Activated CD4-positive, CD25-positive, alpha-beta regulatory T cell treated with anti-CD3 and anti-CD28 coated beads, Interleukin-2, amount 50 U/mL, for 24 hours (primary cell): Measurements from ENCODE around the gene CAPN15.

Experiments used
- ATAC-seq, 2 donors: fragments of 150-1000 bp; cut with Tn5 transposase; one replicate each; pipeline ENCODE4 v1.10.0; 2021; ENCODE audit warnings: mild to moderate bottlenecking in 1 of 2, moderate library complexity in 1 of 2

CAPN15 gene

DNA sequence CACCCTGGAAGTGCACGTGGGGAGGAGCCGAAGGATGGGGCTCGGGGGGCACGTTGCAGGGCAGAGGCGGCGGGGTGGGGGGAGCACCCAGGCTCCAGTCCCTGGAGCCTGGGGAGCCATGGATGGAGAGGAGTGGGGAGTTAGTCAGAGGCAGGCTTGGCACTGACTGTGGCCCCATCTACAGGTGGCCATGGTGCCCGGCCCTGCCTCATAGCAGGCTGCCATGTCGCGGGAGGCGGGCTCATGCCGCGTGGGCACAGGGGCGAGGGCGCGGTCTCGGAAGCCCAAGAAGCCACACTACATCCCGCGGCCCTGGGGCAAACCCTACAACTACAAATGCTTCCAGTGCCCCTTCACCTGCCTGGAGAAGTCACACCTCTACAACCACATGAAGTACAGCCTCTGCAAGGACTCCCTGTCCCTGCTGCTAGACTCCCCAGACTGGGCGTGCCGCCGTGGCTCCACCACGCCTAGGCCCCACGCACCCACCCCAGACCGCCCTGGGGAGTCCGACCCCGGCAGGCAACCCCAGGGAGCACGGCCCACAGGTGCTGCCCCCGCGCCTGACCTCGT, 35.6 kb downstream of the CAPN15 start:
- no peak for ATAC-seq

GRCh38 chr16:564690-565418, 37.3 kb downstream of the CAPN15 start:
- no peak for ATAC-seq

DNA sequence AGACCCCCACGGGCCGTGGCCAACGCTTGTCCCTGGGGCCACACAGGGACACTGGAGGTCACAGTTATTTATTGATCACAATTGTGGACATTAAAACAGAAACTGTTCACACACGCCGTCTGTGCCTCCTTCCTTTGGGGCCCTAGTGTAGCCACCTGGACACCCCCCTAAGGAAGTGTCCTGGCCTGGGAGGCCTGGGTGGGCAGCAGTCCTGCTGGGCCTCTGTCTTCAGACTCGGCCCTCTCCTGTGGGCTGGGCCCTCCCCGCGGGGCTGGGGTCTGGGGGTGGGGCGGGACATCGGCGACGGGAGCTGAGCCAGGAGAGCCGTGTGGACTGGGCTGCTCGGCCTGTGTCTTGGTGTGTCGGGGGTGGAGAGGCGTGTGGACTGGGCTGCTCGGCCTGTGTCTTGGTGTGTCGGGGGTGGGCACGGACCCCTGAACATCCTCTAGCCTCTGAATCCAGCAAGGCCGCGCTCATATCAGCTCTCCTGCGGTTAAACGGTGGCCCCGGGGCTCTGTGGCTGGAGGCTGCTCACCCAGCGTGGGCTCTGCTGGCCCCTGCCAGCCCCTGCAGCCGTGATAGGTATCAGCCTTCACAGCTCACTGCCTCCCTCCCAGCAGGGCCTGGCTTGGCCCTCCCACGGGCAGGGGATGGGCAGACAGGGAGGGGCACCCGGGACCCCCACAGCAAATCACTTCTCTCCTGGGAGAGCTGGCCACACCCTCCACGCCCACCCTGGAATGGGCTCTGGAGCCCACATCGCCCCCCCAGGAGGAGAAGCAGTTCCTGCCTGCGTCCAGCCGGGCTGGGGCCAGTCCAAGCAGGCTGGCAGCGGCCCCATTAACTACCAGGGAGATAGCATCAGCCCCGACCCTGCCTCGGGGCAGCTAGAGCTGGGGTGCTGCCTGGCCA, 38.2 kb downstream of the CAPN15 start:
- ATAC-seq, result no peak

DNA sequence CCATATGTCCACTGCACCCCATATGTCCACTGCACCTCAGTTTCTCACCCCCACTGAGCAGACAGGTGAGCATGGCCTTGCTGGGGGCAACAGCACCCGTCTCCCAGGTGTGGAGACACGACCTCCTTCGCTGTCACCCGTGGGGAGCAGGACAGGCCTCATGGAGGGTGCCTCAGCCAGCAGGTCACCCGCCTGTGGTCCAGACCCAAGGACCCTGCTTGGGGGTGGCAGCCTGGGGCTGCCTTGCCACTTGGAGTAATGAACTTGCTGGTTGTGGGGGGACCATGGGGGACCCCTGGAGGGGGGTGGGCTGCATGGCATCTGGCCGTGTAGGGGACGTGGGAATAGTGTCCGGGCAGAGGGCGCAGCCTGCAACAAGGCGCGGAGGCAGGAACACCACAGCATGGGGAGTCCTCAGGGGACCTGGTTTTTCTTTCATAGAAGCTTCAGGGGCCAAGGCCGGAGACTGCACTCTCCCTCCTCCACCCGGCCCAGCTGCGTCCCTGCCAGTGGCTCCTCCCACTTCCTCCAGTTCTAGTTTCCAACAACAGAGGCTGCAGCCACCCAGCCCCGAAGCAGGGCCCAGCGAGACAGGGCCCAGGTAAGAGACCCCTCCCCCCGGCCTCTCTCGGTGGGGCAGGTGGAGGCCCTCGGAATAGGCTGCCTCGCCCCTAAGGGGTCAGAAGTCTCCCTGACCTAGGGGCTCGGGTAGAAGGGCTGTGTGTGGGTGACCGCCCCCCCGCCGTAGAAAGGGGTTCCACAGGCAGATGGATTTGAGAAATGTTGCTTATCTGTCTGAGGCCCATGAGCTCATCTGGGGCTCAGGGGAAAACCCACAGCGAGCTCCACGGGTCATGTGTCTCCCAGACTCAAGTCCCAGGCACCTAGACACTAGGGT, 39.2 kb downstream of the CAPN15 start, which contains the start of gene NHLRC4:
TSS of gene NHLRC4 (plus strand) at position 531 of the 898 bp plus-strand sequence. CDS start 1,043 bp downstream, outside the sequence.
- ATAC-seq, result peak; percentile 34 to 44

GRCh38 chr16:567373-568256, 40.1 kb downstream of the CAPN15 start:
- no peak for ATAC-seq

DNA sequence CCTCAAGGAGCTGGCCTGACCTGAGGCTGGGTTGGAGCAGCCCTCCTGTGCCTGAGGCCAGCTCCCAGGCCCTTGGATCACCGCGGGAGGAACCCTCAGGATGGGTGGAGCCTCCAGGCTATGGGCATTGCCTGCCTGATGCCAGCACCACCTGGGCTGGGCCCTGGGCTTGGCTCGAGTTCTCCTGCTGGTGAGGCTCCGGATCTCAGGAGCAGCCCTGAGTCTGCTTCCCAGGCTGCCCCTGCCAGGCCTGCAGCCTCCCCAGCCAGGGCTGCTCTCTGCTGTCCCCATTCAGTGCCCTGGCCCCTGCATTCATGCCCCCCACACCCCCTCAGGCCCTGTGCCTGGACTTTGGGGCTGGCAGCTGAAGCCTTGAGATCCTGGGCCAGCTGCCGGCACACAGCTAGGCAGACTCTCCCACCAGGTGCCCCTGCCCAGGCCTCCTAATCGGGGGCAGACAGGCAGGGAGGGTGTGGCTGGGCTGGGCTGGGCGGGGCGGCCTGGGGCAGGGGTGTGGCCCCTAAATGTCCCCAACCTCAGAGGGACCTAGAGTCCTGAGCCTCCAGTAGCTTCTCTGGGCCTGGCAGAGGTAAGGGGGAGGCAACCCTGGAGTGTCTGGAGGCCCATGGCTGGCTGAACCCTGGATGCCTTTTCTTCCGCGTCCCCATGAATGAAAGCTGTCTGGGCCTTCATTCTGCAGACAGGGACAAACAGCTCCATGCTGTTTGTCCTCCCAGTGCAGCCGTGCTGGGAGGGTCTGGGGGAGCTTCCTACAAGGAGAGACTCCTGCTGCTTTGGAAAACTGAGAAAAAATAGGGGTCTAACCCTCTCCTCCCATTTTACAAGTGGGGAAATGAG, 41.1 kb downstream of the CAPN15 start:
- no peak for ATAC-seq

DNA sequence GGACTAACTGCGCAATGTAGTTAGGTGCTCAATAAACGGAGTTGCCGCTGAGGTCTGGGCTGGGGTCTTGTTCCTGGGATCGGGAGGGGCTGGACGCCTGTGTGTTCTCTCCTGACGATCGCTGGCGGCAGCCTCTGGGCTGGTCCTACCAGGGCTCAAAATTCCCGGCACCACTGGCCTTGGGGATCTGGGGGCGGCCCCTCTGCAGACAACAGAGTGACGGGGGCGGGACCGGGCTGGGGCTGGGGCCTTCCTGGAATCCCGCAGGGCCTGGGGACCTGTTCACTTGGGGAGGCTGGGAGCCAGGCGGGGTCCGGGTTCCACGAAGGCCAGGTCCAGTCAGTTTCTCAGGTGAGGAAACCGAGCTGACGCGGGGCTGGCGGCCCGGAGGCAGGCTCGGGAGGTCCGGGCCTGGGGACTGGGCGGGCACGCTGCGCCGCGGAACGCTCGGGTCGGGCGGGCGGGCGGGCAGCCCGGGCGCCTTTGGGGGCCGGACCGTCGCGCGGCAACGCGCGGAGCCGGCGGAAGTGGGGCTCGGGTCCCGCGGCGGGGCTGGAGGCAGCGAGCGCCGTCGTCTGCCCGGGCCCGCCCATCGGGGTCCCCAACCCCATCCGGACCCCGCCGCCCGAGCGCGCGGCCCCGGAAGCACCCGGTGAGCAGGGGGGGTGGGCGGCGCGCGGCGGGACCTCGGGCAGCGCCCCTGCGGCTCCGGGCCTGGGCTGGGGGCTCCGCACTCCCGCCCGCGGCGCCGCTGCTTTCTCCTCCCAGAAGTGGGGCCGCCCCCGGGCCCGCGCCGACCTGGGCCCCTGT, 42.1 kb downstream of the CAPN15 start, which contains the start of gene PIGQ:
TSS of gene PIGQ (plus strand) at position 524 of the 810 bp plus-strand sequence. CDS start 4,107 bp downstream, outside the sequence.
- ATAC-seq, result peak; percentile 73 to 85

GRCh38 chr16:572865-573650, 45.5 kb downstream of the CAPN15 start:
- ATAC-seq, result no peak

DNA sequence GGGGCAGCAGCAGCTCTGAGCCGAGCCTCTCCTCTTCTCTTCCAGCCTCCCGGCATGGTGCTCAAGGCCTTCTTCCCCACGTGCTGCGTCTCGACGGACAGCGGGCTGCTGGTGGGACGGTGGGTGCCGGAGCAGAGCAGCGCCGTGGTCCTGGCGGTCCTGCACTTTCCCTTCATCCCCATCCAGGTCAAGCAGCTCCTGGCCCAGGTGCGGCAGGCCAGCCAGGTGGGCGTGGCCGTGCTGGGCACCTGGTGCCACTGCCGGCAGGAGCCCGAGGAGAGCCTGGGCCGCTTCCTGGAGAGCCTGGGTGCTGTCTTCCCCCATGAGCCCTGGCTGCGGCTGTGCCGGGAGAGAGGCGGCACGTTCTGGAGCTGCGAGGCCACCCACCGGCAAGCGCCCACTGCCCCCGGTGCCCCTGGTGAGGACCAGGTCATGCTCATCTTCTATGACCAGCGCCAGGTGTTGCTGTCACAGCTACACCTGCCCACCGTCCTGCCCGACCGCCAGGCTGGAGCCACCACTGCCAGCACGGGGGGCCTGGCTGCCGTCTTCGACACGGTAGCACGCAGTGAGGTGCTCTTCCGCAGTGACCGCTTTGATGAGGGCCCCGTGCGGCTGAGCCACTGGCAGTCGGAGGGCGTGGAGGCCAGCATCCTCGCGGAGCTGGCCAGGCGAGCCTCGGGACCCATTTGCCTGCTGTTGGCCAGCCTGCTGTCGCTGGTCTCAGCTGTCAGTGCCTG, 46.7 kb downstream of the CAPN15 start:
- no peak for ATAC-seq

DNA sequence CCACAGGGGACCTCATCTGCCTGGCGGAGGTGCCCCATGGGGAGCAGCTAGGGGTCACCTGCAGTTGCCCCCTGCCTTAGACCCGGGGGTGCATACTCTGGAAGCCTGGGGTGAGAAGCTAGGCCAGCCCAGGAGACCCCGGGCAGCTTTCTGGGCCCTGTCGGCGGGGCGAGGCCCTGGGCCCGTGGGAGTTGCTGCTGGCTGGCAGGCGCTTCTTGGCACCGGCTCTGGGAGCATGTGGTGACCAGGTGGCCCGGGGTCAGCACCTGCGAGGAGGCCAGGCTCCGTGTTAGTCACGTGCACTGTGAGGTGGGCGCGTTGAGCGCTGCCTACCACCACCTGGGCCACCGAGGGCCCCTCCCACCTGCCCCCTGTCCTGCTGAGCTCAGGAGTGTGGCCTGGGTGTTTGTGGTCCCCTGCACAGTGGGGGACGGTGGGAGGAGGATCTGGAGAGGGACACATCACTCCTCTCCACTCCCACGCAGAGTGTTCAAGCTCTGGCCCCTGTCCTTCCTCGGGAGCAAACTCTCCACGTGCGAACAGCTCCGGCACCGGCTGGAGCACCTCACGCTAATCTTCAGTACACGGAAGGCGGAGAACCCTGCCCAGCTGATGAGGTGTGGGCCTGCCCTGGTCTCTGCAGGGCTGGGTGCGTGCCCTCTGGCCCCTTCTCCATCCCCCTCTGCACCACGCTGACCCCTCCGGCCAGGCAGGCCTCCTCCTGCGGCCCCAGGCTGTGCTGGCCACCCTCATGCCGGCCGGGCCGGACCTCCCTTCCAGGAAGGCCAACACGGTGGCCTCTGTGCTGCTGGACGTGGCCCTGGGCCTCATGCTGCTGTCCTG, 48.1 kb downstream of the CAPN15 start:
- no peak for ATAC-seq

GRCh38 chr16:576197-576822, 48.8 kb downstream of the CAPN15 start:
- ATAC-seq, result no peak

- ATAC-seq, result no peak
Observed at GRCh38 chr16:576823-577201, 49.3 kb downstream of the CAPN15 start.

- no peak for ATAC-seq
Observed at GRCh38 chr16:577796-578195, 50.3 kb downstream of the CAPN15 start.

DNA sequence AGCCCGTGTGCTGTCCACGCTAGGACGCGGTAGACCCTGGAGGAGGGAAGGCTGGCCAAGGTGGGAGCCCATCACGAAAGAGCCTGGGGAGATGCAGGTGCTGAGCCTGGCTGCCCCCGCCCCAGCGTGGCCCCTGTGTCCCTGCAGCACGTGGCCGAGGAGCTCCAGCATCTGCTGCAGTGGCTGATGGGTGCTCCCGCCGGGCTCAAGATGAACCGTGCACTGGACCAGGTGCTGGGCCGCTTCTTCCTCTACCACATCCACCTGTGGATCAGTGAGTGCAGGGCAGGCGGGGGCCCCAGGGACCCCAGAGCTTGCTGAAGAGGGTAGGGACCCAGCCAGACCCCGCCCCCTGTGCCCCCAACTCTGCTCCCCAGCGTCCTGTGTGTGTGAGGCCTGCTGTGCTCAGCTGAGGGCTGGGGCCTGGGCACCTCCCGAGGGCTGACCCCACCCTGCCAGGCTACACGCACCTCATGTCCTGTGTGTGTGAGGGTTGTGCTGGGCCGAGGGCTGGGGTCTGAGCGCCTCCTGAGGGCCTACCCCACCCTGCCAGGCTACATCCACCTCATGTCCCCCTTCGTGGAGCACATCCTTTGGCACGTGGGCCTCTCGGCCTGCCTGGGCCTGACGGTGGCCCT, 50.8 kb downstream of the CAPN15 start:
- no peak for ATAC-seq

- ATAC-seq, result peak; percentile 91 to 97
Observed at GRCh38 chr16:578870-579405, 51.4 kb downstream of the CAPN15 start.
